HepG2 (cell line): Measurements from ENCODE around the gene TBX10.

Experiments used
- CTCF ChIP-seq: sonication (generic); formaldehyde crosslinking; IDR thresholded peaks from 2 replicates; pipeline ENCODE4 v1.5.0; 2020; ENCODE audit warnings: mild to moderate bottlenecking, missing genetic modification reagents, moderate library complexity
- POLR2A ChIP-seq, 2 experiments: IDR thresholded peaks; 2 replicates each; pipeline ENCODE4 v1.6.1; 2011; ENCODE audit warnings: low read depth in 2 of 2, low read length in 2 of 2, mild to moderate bottlenecking in 1 of 2, moderate library complexity in 1 of 2; ENCODE audit not compliant: insufficient read depth in 1 of 2
- SETDB1 ChIP-seq: sonication (generic); formaldehyde crosslinking; IDR thresholded peaks from 2 replicates; pipeline ENCODE4 v1.5.1; 2020; ENCODE audit warnings: missing genetic modification reagents, mild to moderate bottlenecking, borderline replicate concordance
- TARDBP ChIP-seq: sonication (generic); formaldehyde crosslinking; IDR thresholded peaks from 2 replicates; pipeline ENCODE4 v1.8.0; 2022; ENCODE audit warnings: mild to moderate bottlenecking, missing genetic modification reagents
- ZBTB7A ChIP-seq: sonication (generic); formaldehyde crosslinking; IDR thresholded peaks from 2 replicates; pipeline ENCODE4 v1.8.0; 2022; ENCODE audit warnings: mild to moderate bottlenecking, missing genetic modification reagents

- no peak for TF ChIP-seq POLR2A (IDR thresholded peaks at IDR 0.05; ENCODE audit: insufficient read depth in 1 of 2, low read depth in 2 of 2, low read length in 2 of 2)
- no peak for TF ChIP-seq ZBTB7A (CRISPR knock-in tag)
- TF ChIP-seq SETDB1 = no peak
- no peak for TF ChIP-seq TARDBP (CRISPR knock-in tag)
- no peak for TF ChIP-seq CTCF
Measured at GRCh38 chr11:67664213-67664585, 24.6 kb upstream of the TBX10 start.
